Breast epithelium (tissue), 4 donors: Measurements from ENCODE around the gene CBLC. TPM values are rescaled to one million over a fixed set of nuclear protein-coding genes. Genes with fewer than 3 reads are reported as not detected.
A peak's percentile ranks its signal among the peaks of the same experiment; 100 is the strongest.

Source experiments
- DNase-seq, 2 donors: peaks; one replicate each; pipeline ENCODE4 v3.0.0-alpha.2; 2019; ENCODE audit warnings: low spot score in 2 of 2
- H3K27ac ChIP-seq, 2 donors: fragments of 200-600 bp; sonication (generic) in 1 of 2; one replicate each; pipeline ENCODE4 v1.5.1; 2016 to 2019; ENCODE audit warnings: mild to moderate bottlenecking in 1 of 2
- H3K27me3 ChIP-seq, 2 donors: fragments of 200-600 bp; sonication (generic) in 1 of 2; one replicate each; pipeline versions ENCODE4 v1.5.1 to v1.6.0; 2017 to 2019; ENCODE audit warnings: control low read depth in 1 of 2, mild to moderate bottlenecking in 1 of 2
- H3K36me3 ChIP-seq: fragments of 200-600 bp; one replicate; pipeline ENCODE4 v1.5.1; 2019
- H3K4me1 ChIP-seq, 2 donors: fragments of 200-600 bp; sonication (generic); one replicate each; pipeline ENCODE4 v1.5.1; 2016 to 2019; ENCODE audit warnings: control low read depth in 1 of 2
- H3K4me3 ChIP-seq, 3 donors: fragments of 200-600 bp; sonication (generic); 1 replicate in 2 of 3; 2 replicates in 1 of 3; pipeline ENCODE4 v1.5.1; 2016 to 2019; ENCODE audit warnings: mild to moderate bottlenecking in 3 of 3, moderate library complexity in 2 of 3
- H3K9me3 ChIP-seq, 2 donors: fragments of 200-600 bp; sonication (generic) in 1 of 2; one replicate each; pipeline ENCODE4 v1.5.1; 2016 to 2019; ENCODE audit warnings: control low read depth in 1 of 2
- CTCF ChIP-seq, 3 donors: fragments of 450-650 bp; IDR thresholded peaks; one replicate each; pipeline ENCODE4 v1.5.1; 2016 to 2017; ENCODE audit warnings: antibody characterized with exemption in 3 of 3, mild to moderate bottlenecking in 3 of 3, moderate library complexity in 3 of 3
- POLR2A ChIP-seq: fragments of 450-650 bp; IDR thresholded peaks from one replicate; pipeline ENCODE4 v1.6.1; 2016; ENCODE audit warnings: antibody characterized with exemption, mild to moderate bottlenecking, moderate library complexity
- POLR2AphosphoS5 ChIP-seq, 3 donors: sonication (generic); formaldehyde crosslinking; IDR thresholded peaks; one replicate each; pipeline ENCODE4 v1.6.1; 2017; ENCODE audit warnings: antibody characterized with exemption in 3 of 3
- intact Hi-C: fragments of 100-400 bp; cut with DNase I; formaldehyde crosslinking; loops from one replicate; pipeline ENCODE4 v1.15.1; 2023; ENCODE audit warnings: low total_unique reads
- total RNA-seq, 3 donors: library from RNA; depleted of rRNA; stranded (reverse); fragments of >200 nt; gene quantifications; one replicate each; pipeline ENCODE4 v1.1.0, GENCODE V29; 2016

CBLC gene
- total RNA-seq, 3 donors from 2014 or later, result 15.7 to 18.1 TPM; not detected in 1

- Histone ChIP-seq H3K36me3 (no peaks in the 10 kb centered on the region), H3K27me3 (no peaks in the 10 kb centered on the region), H3K4me1 (peaks cover 4 to 10% of the 10 kb centered on the region in 2 donors), H3K4me3 (peak overlapping the region; percentile 54 to 84 (median 60)), H3K27ac (peak overlapping the region; percentile 86 to 88), H3K9me3 (no peaks in the 10 kb centered on the region)
- TF ChIP-seq POLR2AphosphoS5 (IDR thresholded peaks at IDR 0.05) (no peak), POLR2A (no peak), CTCF (IDR thresholded peaks at IDR 0.05) (no peak)
- intact Hi-C loops, result no loop called here
- DNase-seq, result no peak
Observed at GRCh38 chr19:44809577-44810233, 32.0 kb downstream of the CBLC start.

GRCh38 chr19:44810234-44811121 is 32.8 kb downstream of the CBLC start:
- DNase-seq, result no peak
- intact Hi-C loops, result no loop called here
- H3K27ac ChIP-seq, result peak overlapping the region; percentile 48 to 53

GRCh38 chr19:44811122-44811419 is 33.4 kb downstream of the CBLC start:
- peaks cover 4 to 10% of the 10 kb centered on the region in 2 donors for H3K4me1 ChIP-seq
- H3K27ac ChIP-seq, result no peak overlapping the region
- TF ChIP-seq POLR2A (no peak), CTCF (IDR thresholded peaks at IDR 0.05) (no peak), POLR2AphosphoS5 (IDR thresholded peaks at IDR 0.05) (no peak)
- DNase-seq, result no peak
- H3K4me3 ChIP-seq, result no peak overlapping the region
- H3K27me3 ChIP-seq, result no peaks in the 10 kb centered on the region
- no peaks in the 10 kb centered on the region for H3K36me3 ChIP-seq
- no peaks in the 10 kb centered on the region for H3K9me3 ChIP-seq
- intact Hi-C loops, result no loop called here

More at GRCh38 chr19:44810234-44811121, 32.8 kb downstream of the CBLC start:
- TF ChIP-seq POLR2AphosphoS5 (IDR thresholded peaks at IDR 0.05) (no peak), CTCF (IDR thresholded peaks at IDR 0.05) (no peak)
- no peaks in the 10 kb centered on the region for H3K27me3 ChIP-seq
- peaks cover 4 to 10% of the 10 kb centered on the region in 2 donors for H3K4me1 ChIP-seq
- H3K36me3 ChIP-seq, result no peaks in the 10 kb centered on the region
- H3K4me3 ChIP-seq, result peak overlapping the region; percentile 54 to 84 (median 60)
- no peaks in the 10 kb centered on the region for H3K9me3 ChIP-seq

- peaks cover 4 to 10% of the 10 kb centered on the region in 2 donors for H3K4me1 ChIP-seq
- no peak overlapping the region for H3K4me3 ChIP-seq
- DNase-seq, result no peak
- H3K36me3 ChIP-seq, result no peaks in the 10 kb centered on the region
- no peak overlapping the region for H3K27ac ChIP-seq
- H3K9me3 ChIP-seq, result no peaks in the 10 kb centered on the region
- no peak for TF ChIP-seq CTCF (IDR thresholded peaks at IDR 0.05)
- TF ChIP-seq POLR2A, result no peak
- TF ChIP-seq POLR2AphosphoS5 (IDR thresholded peaks at IDR 0.05), result no peak
- no peaks in the 10 kb centered on the region for H3K27me3 ChIP-seq
- intact Hi-C loops, result no loop called here
Observed at GRCh38 chr19:44812142-44812718, 34.5 kb downstream of the CBLC start.
